ENCODE measurements around the gene SERHL2.
"Not testable (repeated sequence)": the region's sequence is repeated elsewhere in the genome, so short reads cannot be mapped to it uniquely, and the experiment has no call there.

Gene SERHL2

GRCh38 chr22:42575996-42576574 lies 22.3 kb downstream of the SERHL2 start:
- not testable (repeated sequence) for DNase-seq (ENCODE audit: low spot score)

- not testable (repeated sequence) for DNase-seq (ENCODE audit: low spot score)
Measured at GRCh38 chr22:42577141-42577540, 23.4 kb downstream of the SERHL2 start.

- no peak for DNase-seq (ENCODE audit: low spot score)
Measured at GRCh38 chr22:42577623-42578240, 24.0 kb downstream of the SERHL2 start.

- not testable (repeated sequence) for DNase-seq (ENCODE audit: low spot score)
Measured at GRCh38 chr22:42580040-42580439, 26.3 kb downstream of the SERHL2 start.

- DNase-seq (ENCODE audit: low spot score) = not testable (repeated sequence)
Measured at GRCh38 chr22:42581194-42581761, 27.5 kb downstream of the SERHL2 start.

- DNase-seq (ENCODE audit: low spot score) = peak; percentile 73
Measured at GRCh38 chr22:42581762-42582716, 28.3 kb downstream of the SERHL2 start.

- no peak for DNase-seq (ENCODE audit: low spot score)
Measured at GRCh38 chr22:42582987-42583386, 29.2 kb downstream of the SERHL2 start.

- no peak for DNase-seq (ENCODE audit: low spot score)
Measured at GRCh38 chr22:42584364-42584940, 30.7 kb downstream of the SERHL2 start.

- DNase-seq (ENCODE audit: low spot score) = no peak
Measured at GRCh38 chr22:42585096-42585495, 31.3 kb downstream of the SERHL2 start.

- DNase-seq (ENCODE audit: low spot score) = no peak
Measured at GRCh38 chr22:42586381-42586780, 32.6 kb downstream of the SERHL2 start.

- DNase-seq (ENCODE audit: low spot score) = no peak
Measured at GRCh38 chr22:42587588-42588175, 33.9 kb downstream of the SERHL2 start.

GRCh38 chr22:42591987-42592386 lies 38.2 kb downstream of the SERHL2 start:
- no peak for DNase-seq (ENCODE audit: low spot score)

- DNase-seq (ENCODE audit: low spot score) = no peak
Measured at GRCh38 chr22:42595434-42595833, 41.7 kb downstream of the SERHL2 start.

- peak; percentile 43 for DNase-seq (ENCODE audit: low spot score)
Measured at GRCh38 chr22:42596336-42596735, 42.6 kb downstream of the SERHL2 start.

GRCh38 chr22:42596863-42597530 lies 43.2 kb downstream of the SERHL2 start:
- no peak for DNase-seq (ENCODE audit: low spot score)

GRCh38 chr22:42601879-42602465 lies 48.2 kb downstream of the SERHL2 start:
- DNase-seq (ENCODE audit: low spot score) = no peak

GRCh38 chr22:42602470-42602869 lies 48.7 kb downstream of the SERHL2 start:
- DNase-seq (ENCODE audit: low spot score) = no peak

- no peak for DNase-seq (ENCODE audit: low spot score)
Measured at GRCh38 chr22:42603427-42603826, 49.7 kb downstream of the SERHL2 start.

- no peak for DNase-seq (ENCODE audit: low spot score)
Measured at GRCh38 chr22:42604403-42604802, 50.6 kb downstream of the SERHL2 start.

- not testable (repeated sequence) for DNase-seq (ENCODE audit: low spot score)
Measured at GRCh38 chr22:42607641-42608040, 53.9 kb downstream of the SERHL2 start.

All from cerebellar cortex (tissue), 1 donor.